ENCODE results near the gene SUCLA2. TPM values are rescaled to one million over a fixed set of nuclear protein-coding genes. Genes with fewer than 3 reads are reported as not detected.

Gene SUCLA2
- polyA plus RNA-seq (2012; ENCODE audit: insufficient read length, low read depth): 24.9 TPM

GRCh38 chr13:48001114-48001881 lies at the start of gene SUCLA2:
Gene SUCLA2, minus strand, starts transcription at chr13:48001273. Its CDS starts 4 bp downstream, at chr13:48001269.
- no peak for TF ChIP-seq REST (IDR thresholded peaks at IDR 0.05; ENCODE audit: insufficient read depth in 1 of 2, low read depth in 2 of 2, low read length in 2 of 2)
- TF ChIP-seq POLR2AphosphoS5 (IDR thresholded peaks at IDR 0.05; ENCODE audit: low read depth, low read length): peak; percentile 65
- TF ChIP-seq SIN3A (IDR thresholded peaks at IDR 0.05; ENCODE audit: borderline replicate concordance, insufficient read depth, low read length): no peak

- TF ChIP-seq SIN3A (IDR thresholded peaks at IDR 0.05; ENCODE audit: borderline replicate concordance, insufficient read depth, low read length): no peak
- no peak for TF ChIP-seq TAF1 (IDR thresholded peaks at IDR 0.05; ENCODE audit: borderline replicate concordance, insufficient read depth, low read length)
- TF ChIP-seq REST (IDR thresholded peaks at IDR 0.05; ENCODE audit: insufficient read depth in 1 of 2, low read depth in 2 of 2, low read length in 2 of 2): no peak
- TF ChIP-seq POLR2AphosphoS5 (IDR thresholded peaks at IDR 0.05; ENCODE audit: low read depth, low read length): no peak
- no peak for TF ChIP-seq FOXP2 (optimal IDR thresholded peaks at IDR 0.05; ENCODE audit: borderline replicate concordance, extremely low read depth, extremely low read length, insufficient read depth)
Measured at GRCh38 chr13:48050550-48050949, 49.5 kb upstream of the SUCLA2 start.

GRCh38 chr13:48043789-48044503 lies 42.9 kb upstream of the SUCLA2 start:
- TF ChIP-seq FOXP2 (optimal IDR thresholded peaks at IDR 0.05; ENCODE audit: borderline replicate concordance, extremely low read depth, extremely low read length, insufficient read depth) (no peak), POLR2AphosphoS5 (IDR thresholded peaks at IDR 0.05; ENCODE audit: low read depth, low read length) (no peak)

- TF ChIP-seq POLR2AphosphoS5 (IDR thresholded peaks at IDR 0.05; ENCODE audit: low read depth, low read length) (no peak), REST (IDR thresholded peaks at IDR 0.05; ENCODE audit: insufficient read depth in 1 of 2, low read depth in 2 of 2, low read length in 2 of 2) (no peak), FOXP2 (optimal IDR thresholded peaks at IDR 0.05; ENCODE audit: borderline replicate concordance, extremely low read depth, extremely low read length, insufficient read depth) (no peak), TAF1 (IDR thresholded peaks at IDR 0.05; ENCODE audit: borderline replicate concordance, insufficient read depth, low read length) (no peak), SIN3A (IDR thresholded peaks at IDR 0.05; ENCODE audit: borderline replicate concordance, insufficient read depth, low read length) (no peak)
Measured at GRCh38 chr13:48042894-48043293, 41.8 kb upstream of the SUCLA2 start.

GRCh38 chr13:48040896-48041295 lies 39.8 kb upstream of the SUCLA2 start:
- no peak for TF ChIP-seq REST (IDR thresholded peaks at IDR 0.05; ENCODE audit: insufficient read depth in 1 of 2, low read depth in 2 of 2, low read length in 2 of 2)
- TF ChIP-seq SIN3A (IDR thresholded peaks at IDR 0.05; ENCODE audit: borderline replicate concordance, insufficient read depth, low read length): no peak
- TF ChIP-seq TAF1 (IDR thresholded peaks at IDR 0.05; ENCODE audit: borderline replicate concordance, insufficient read depth, low read length): no peak
- TF ChIP-seq FOXP2 (optimal IDR thresholded peaks at IDR 0.05; ENCODE audit: borderline replicate concordance, extremely low read depth, extremely low read length, insufficient read depth): no peak
- no peak for TF ChIP-seq POLR2AphosphoS5 (IDR thresholded peaks at IDR 0.05; ENCODE audit: low read depth, low read length)
